GM19324 (cell line): Measurements from ENCODE around the gene CHST10.
"Not testable (repeated sequence)": the region's sequence is repeated elsewhere in the genome, so short reads cannot be mapped to it uniquely, and the experiment has no call there.

Source experiments
- ATAC-seq: cut with Tn5 transposase; IDR thresholded peaks from one replicate; pipeline ENCODE4 v1.9.1; 2021; ENCODE audit warnings: mild to moderate bottlenecking, moderate library complexity; ENCODE audit not compliant: unreplicated experiment, low FRiP score

Gene CHST10, protein sequence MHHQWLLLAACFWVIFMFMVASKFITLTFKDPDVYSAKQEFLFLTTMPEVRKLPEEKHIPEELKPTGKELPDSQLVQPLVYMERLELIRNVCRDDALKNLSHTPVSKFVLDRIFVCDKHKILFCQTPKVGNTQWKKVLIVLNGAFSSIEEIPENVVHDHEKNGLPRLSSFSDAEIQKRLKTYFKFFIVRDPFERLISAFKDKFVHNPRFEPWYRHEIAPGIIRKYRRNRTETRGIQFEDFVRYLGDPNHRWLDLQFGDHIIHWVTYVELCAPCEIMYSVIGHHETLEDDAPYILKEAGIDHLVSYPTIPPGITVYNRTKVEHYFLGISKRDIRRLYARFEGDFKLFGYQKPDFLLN

GRCh38 chr2:100416935-100417710, at the start of gene CHST10:
TSS of gene CHST10 (minus strand) at chr2:100417668. CDS start at chr2:100406675, 10,993 bp downstream.
- peak; percentile 89 for ATAC-seq

DNA sequence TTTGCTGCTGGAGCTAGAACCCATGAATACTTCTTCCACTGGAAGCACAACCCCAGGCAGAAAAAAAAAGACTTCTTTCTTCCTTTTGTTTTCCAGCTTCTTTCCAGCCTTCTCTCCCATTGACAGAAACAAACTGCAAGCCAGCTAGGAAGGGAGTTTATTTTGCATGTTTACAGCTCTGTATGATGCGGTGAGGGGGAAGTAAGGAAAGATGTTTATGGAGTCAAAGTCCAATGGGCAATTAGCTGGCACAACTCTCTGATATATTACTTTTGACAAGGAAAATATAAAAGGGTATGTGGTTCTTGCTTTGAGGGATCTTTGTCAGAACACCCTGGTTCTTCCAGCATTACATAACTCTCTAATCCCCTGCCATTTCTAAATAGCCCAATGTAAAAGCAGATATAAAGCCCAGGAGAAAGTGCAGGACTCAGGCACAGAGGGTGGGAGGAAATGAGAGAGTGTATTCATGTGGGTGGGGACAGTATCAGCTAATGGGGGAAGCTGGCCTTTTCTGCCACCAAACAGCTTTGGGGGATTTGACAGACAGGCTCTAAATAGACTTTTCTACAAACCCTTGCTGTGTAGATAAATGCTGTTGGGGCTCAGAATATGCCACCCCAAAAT, 43.5 kb upstream of the CHST10 start:
- no peak for ATAC-seq

GRCh38 chr2:100456357-100456756, 38.9 kb upstream of the CHST10 start:
- not testable (repeated sequence) for ATAC-seq

GRCh38 chr2:100453853-100454252, 36.4 kb upstream of the CHST10 start:
- no peak for ATAC-seq

GRCh38 chr2:100451734-100452133, 34.3 kb upstream of the CHST10 start:
- ATAC-seq, result no peak

GRCh38 chr2:100451092-100451491, 33.6 kb upstream of the CHST10 start:
- ATAC-seq, result no peak

- ATAC-seq, result no peak
Measured at GRCh38 chr2:100446696-100447095, 29.2 kb upstream of the CHST10 start.

DNA sequence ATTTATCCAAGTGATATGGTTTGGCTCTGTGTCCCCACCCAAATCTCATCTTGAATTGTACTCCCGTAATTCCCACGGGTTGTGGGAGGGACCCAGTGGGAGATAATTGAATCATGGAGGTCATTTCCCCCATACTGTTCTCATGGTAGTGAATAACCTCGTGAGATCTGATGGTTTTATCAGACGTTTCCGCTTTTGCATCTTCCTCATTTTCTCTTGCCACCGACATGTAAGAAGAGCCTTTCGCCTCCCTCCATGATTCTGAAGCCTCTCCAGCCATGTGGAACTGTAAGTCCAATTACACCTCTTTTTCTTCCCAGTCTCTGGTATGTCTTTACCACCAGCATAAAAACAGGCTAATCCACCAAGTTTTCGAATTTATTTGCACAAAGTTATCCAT, 20.3 kb upstream of the CHST10 start:
- no peak for ATAC-seq

DNA sequence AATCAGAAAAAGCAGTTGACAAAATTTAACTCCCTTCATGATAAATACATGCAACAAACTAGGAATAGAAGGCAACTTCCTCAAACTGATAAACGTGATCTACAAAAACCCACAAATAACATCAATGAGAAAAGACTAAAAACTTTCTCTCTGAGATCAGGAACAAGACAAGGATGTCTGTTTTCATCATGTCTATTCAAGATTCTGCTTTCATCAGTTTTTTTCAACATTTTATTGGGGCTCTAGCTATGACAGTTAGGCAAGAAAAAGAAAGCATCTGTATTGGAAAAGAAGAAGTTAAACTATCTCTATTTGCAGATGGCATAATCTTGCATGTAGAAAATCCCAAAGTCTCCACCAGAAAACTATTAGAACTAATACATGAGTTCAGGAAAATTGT, 12.3 kb upstream of the CHST10 start:
- ATAC-seq, result no peak

DNA sequence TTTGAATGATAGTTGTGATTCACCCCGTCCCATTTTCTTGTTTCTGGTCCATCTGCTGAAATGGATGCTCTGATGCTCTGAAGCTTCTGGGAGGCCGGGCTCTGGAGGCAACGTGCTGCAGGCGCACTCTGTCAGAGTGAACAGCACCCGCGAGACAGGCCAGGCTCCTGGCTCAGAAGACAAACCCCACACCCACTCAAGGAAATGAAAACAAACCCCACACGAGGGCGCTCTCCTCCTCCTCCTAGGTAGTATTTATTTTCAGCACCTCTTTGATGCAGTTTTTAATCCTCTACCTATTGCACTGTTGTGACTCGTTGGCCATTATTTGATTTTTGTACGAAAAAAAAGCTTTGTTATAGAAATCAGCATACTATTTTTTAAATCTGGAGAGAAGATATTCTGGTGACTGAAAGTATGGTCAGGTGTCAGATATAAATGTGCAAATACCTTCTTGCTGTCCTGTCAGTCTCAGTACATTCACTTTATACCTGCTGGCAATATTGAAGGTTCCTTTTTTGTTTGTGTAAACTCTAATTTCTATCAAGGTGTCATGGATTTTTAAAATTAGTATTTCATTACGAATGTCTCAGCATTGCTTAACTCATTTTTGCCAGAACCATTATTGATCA, 10.3 kb upstream of the CHST10 start:
- no peak for ATAC-seq

GRCh38 chr2:100427111-100427510, 9.6 kb upstream of the CHST10 start:
- ATAC-seq, result no peak

DNA sequence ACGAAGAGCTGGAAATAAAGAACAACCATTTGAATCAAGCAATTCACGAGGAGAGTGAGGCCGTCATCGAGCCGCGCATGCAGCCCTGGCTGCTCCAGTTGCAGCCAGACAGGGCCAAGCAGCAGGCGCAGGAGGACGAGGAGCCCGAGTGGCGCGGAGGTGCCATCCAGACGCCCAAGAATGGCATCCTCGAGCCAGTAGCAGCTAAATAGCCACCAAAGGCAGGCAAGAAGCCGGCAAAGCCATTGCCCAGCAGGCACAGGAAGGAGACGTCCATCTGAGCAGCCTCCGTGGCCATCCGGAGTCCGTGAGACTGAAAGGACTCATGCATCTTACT, 8.9 kb upstream of the CHST10 start:
- no peak for ATAC-seq

- no peak for ATAC-seq
Measured at GRCh38 chr2:100425573-100426383, 8.3 kb upstream of the CHST10 start.

- no peak for ATAC-seq
Measured at GRCh38 chr2:100425107-100425506, 7.6 kb upstream of the CHST10 start.

GRCh38 chr2:100424277-100424875, 6.9 kb upstream of the CHST10 start:
- no peak for ATAC-seq

DNA sequence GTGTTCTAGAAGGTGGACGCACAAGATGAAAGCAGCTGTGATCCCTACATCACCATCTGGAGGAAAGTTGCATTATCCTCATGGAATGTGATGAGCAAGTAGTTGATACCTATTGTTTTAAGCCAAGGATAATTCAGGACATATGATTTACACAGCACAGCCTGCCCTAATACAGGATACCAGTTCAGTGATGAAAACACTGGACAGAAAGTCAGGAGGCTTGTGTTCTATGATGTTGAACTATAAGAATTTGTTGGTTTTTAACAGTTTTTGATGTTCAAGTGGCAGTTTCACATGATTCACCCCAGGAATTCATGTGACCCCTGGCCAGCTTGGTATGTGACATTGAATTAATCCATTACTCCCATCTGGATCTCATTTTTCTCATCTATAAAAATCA, 6.2 kb upstream of the CHST10 start:
- ATAC-seq, result no peak

GRCh38 chr2:100422320-100423055, 5.0 kb upstream of the CHST10 start:
- no peak for ATAC-seq

GRCh38 chr2:100419915-100420314, 2.4 kb upstream of the CHST10 start:
- ATAC-seq, result no peak

DNA sequence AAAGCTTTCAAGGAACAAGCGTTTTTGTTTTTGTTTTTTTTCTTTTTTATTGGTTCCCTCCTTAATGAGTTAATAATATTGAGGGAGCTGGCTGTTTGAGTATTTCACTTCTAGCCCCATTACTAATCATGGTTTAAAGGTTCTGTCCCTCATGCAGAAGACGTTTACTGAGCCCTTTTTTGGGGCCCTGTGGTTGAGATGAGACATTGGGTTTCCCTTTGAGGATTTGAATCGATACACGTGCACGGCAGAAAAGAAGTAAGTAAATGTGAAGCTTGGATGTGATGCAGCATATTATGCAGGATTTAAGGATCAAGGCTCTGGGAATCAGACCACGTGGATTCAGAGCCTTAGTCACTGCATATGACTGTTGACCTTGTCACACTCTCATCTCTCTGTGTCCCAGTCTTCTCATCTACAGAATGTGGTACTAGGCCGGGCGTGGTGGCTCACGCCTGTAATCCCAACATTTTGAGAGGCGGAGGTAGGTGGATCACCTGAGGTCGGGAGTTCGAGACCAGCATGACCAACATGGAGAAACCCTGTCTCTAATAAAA, 1.0 kb upstream of the CHST10 start:
- no peak for ATAC-seq
